Loucy (cell line): Measurements from ENCODE around the gene FANCL.

Experiments used
- CTCF ChIP-seq: fragments of 200-600 bp; sonication (generic); conservative IDR thresholded peaks from 2 replicates; pipeline ENCODE4 v1.5.1; 2014; ENCODE audit warnings: mild to moderate bottlenecking, antibody characterized with exemption, low read length
- EZH2phosphoT487 ChIP-seq: fragments of 200-600 bp; IDR thresholded peaks from 2 replicates; pipeline ENCODE4 v1.6.1; 2018; ENCODE audit warnings: antibody characterized with exemption, mild to moderate bottlenecking, moderate library complexity, borderline replicate concordance

GRCh38 chr2:58122540-58122939 is 118.6 kb downstream of the FANCL start:
- TF ChIP-seq CTCF (no peak), EZH2phosphoT487 (no peak)
